ENCODE results near the gene LRIF1.
"Not testable (repeated sequence)": the region's sequence is repeated elsewhere in the genome, so short reads cannot be mapped to it uniquely, and the experiment has no call there.

Gene LRIF1

DNA sequence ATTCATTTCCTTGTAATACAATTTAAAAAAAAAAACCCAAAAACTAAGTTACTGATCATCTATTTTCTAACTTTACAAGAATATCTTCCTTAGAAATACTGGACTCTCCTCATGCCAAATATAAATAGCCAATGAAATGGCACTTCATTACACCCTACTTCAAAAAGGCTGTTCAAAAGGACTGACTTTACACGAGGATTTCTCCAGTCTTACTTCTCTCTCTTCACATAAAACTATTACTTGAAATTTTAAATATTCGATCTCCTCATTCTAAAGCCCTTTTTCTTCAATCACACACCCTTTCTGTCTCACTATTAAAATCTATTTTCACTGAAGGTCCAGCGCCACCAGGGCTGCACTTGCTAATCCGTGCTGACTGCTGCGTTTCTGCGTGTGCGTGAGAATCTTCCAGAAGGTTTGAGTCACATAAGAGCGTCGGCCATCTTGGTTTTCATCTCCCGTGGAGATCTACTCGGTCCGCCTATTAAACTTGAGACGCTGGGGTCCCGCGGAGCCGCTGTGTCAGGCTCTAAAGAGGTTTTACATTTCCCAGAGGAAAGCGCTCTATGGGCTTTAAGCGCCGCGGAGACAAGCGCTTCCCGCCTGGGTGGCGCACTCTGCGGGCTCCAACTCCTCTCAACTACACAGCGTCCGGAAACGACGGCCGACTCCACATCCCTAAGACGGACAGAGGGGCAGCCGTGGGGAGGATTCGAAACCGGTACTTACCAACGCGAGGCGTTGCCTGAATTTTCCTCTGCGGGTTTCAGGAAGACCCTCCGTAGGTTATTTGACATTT is 631 bp downstream of the LRIF1 start:
- Mint-ChIP-seq H3K27ac (peak overlapping the region; percentile 99), H3K4me3 (peak overlapping the region; percentile 85), H3K9me3 (peaks cover 72% of the 10 kb centered on the region), H3K36me3 (ENCODE audit: low read depth) (peaks cover 62% of the 10 kb centered on the region), H3K27me3 (peaks cover 18% of the 10 kb centered on the region), H3K4me1 (ENCODE audit: low read depth) (peaks cover 31% of the 10 kb centered on the region)
- intact Hi-C loops (cut with micrococcal nuclease), result loop anchor here (5.0 to 10.0 kb wide), 3 partner anchors 48 to 338 kb away; partner anchors contain the start of gene CD53

GRCh38 chr1:110961902-110962301 is 1.8 kb downstream of the LRIF1 start:
- intact Hi-C loops (cut with micrococcal nuclease), result loop anchor here (5.0 to 10.0 kb wide), 3 partner anchors 47 to 337 kb away; partner anchors contain the start of gene CD53
- H3K4me3 Mint-ChIP-seq, result no peak overlapping the region
- peaks cover 62% of the 10 kb centered on the region for H3K36me3 Mint-ChIP-seq (ENCODE audit: low read depth)
- H3K27me3 Mint-ChIP-seq, result peaks cover 15% of the 10 kb centered on the region
- H3K4me1 Mint-ChIP-seq (ENCODE audit: low read depth), result peaks cover 31% of the 10 kb centered on the region
- peaks cover 60% of the 10 kb centered on the region for H3K9me3 Mint-ChIP-seq
- H3K27ac Mint-ChIP-seq, result no peak overlapping the region

GRCh38 chr1:110960777-110961420 is 2.8 kb downstream of the LRIF1 start:
- Mint-ChIP-seq H3K27ac (no peak overlapping the region), H3K36me3 (ENCODE audit: low read depth) (peaks cover 61% of the 10 kb centered on the region), H3K9me3 (peaks cover 50% of the 10 kb centered on the region), H3K27me3 (peaks cover 6% of the 10 kb centered on the region), H3K4me1 (ENCODE audit: low read depth) (peaks cover 31% of the 10 kb centered on the region), H3K4me3 (no peak overlapping the region)
- intact Hi-C loops (cut with micrococcal nuclease), result loop anchor here (5.0 to 10.0 kb wide), 3 partner anchors 46 to 336 kb away; partner anchors contain the start of gene CD53

- Mint-ChIP-seq H3K4me3 (no peak overlapping the region), H3K4me1 (ENCODE audit: low read depth) (peaks cover 15% of the 10 kb centered on the region), H3K27me3 (no peaks in the 10 kb centered on the region), H3K27ac (no peak overlapping the region), H3K36me3 (ENCODE audit: low read depth) (peaks cover 37% of the 10 kb centered on the region), H3K9me3 (peaks cover 33% of the 10 kb centered on the region)
- intact Hi-C loops (cut with micrococcal nuclease), result no loop called here
Observed at GRCh38 chr1:110957798-110958197, 5.9 kb downstream of the LRIF1 start.

GRCh38 chr1:110956586-110956985 is 7.1 kb downstream of the LRIF1 start:
- Mint-ChIP-seq H3K4me3 (no peak overlapping the region), H3K36me3 (ENCODE audit: low read depth) (peaks cover 39% of the 10 kb centered on the region), H3K4me1 (ENCODE audit: low read depth) (peaks cover 14% of the 10 kb centered on the region), H3K27ac (no peak overlapping the region), H3K27me3 (no peaks in the 10 kb centered on the region), H3K9me3 (peaks cover 35% of the 10 kb centered on the region)
- intact Hi-C loops (cut with micrococcal nuclease), result no loop called here

DNA sequence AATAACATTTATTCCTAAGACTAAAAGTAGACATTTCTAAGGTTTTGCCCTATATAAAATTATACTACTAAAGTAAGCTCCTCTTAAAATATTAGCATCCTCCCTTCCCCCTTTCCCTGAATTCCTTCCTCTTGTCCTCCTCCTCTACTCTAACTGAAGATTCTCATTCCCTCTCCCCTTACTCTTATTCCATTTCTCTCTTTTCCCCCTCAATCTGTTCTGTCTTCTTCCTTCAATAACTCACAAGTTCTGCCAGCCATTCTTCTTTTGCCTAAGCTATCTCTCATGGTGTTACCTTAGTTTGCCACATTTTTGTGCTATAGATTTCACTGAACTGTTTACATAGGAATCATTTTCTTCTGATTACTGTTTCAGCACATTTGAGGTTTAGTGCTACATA is 10.7 kb downstream of the LRIF1 start:
- H3K4me1 Mint-ChIP-seq (ENCODE audit: low read depth), result no peaks in the 10 kb centered on the region
- H3K27ac Mint-ChIP-seq, result no peak overlapping the region
- peaks cover 54% of the 10 kb centered on the region for H3K36me3 Mint-ChIP-seq (ENCODE audit: low read depth)
- H3K27me3 Mint-ChIP-seq, result no peaks in the 10 kb centered on the region
- no peak overlapping the region for H3K4me3 Mint-ChIP-seq
- intact Hi-C loops (cut with micrococcal nuclease), result no loop called here
- H3K9me3 Mint-ChIP-seq, result peaks cover 47% of the 10 kb centered on the region

GRCh38 chr1:110952031-110952430 is 11.7 kb downstream of the LRIF1 start:
- Mint-ChIP-seq H3K4me1 (ENCODE audit: low read depth) (no peaks in the 10 kb centered on the region), H3K36me3 (ENCODE audit: low read depth) (peaks cover 62% of the 10 kb centered on the region), H3K9me3 (peaks cover 52% of the 10 kb centered on the region), H3K27me3 (no peaks in the 10 kb centered on the region), H3K4me3 (no peak overlapping the region), H3K27ac (no peak overlapping the region)
- intact Hi-C loops (cut with micrococcal nuclease), result no loop called here

GRCh38 chr1:110951161-110951560 is 12.6 kb downstream of the LRIF1 start:
- Mint-ChIP-seq H3K36me3 (ENCODE audit: low read depth) (peaks cover 70% of the 10 kb centered on the region), H3K27ac (no peak overlapping the region), H3K27me3 (no peaks in the 10 kb centered on the region), H3K9me3 (peaks cover 58% of the 10 kb centered on the region), H3K4me3 (no peak overlapping the region), H3K4me1 (ENCODE audit: low read depth) (no peaks in the 10 kb centered on the region)
- intact Hi-C loops (cut with micrococcal nuclease), result no loop called here

DNA sequence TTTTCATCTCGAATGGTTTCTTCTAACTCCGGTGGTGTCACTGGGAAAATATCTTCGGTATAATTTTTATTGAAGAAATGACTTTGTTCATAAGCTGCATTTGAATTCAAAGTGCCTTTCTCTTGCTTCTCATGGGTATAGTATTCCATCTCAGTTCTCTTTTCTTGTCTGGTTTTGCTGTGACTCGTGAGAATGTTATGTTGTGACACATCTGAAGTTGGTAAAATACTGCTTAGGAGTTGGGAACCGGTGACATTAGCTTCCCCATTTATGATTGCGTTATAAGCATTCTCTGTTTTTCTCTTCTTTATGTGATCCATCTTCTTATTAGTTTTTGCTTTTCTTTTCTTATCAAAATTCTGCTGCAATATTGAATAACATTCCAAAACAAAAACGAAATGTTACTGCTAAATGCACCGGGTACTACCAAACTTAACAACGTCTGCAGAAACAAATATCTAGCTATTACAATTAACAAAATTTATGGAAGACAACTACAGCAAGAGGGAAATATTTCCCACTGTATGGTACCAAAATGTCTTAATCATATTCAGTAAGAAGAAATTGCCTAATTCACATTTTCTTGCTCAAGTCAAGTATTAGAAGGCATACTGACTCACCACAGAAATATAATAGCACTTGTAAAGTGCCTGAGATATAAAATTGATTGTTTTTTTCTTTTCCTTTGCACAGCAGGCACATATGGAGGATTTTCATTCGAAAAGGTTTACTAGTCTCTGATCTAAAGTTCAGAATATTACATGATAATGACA is 15.5 kb downstream of the LRIF1 start:
- no peak overlapping the region for H3K27ac Mint-ChIP-seq
- no peaks in the 10 kb centered on the region for H3K4me1 Mint-ChIP-seq (ENCODE audit: low read depth)
- no peak overlapping the region for H3K4me3 Mint-ChIP-seq
- H3K36me3 Mint-ChIP-seq (ENCODE audit: low read depth), result peaks cover 75% of the 10 kb centered on the region
- no peaks in the 10 kb centered on the region for H3K27me3 Mint-ChIP-seq
- peaks cover 54% of the 10 kb centered on the region for H3K9me3 Mint-ChIP-seq
- intact Hi-C loops (cut with micrococcal nuclease), result no loop called here

- H3K36me3 Mint-ChIP-seq (ENCODE audit: low read depth), result peaks cover 49% of the 10 kb centered on the region
- H3K4me1 Mint-ChIP-seq (ENCODE audit: low read depth), result no peaks in the 10 kb centered on the region
- no peaks in the 10 kb centered on the region for H3K27me3 Mint-ChIP-seq
- intact Hi-C loops (cut with micrococcal nuclease), result no loop called here
- H3K9me3 Mint-ChIP-seq, result peaks cover 31% of the 10 kb centered on the region
- H3K27ac Mint-ChIP-seq, result no peak overlapping the region
- no peak overlapping the region for H3K4me3 Mint-ChIP-seq
Observed at GRCh38 chr1:110945626-110946025, 18.1 kb downstream of the LRIF1 start.

DNA sequence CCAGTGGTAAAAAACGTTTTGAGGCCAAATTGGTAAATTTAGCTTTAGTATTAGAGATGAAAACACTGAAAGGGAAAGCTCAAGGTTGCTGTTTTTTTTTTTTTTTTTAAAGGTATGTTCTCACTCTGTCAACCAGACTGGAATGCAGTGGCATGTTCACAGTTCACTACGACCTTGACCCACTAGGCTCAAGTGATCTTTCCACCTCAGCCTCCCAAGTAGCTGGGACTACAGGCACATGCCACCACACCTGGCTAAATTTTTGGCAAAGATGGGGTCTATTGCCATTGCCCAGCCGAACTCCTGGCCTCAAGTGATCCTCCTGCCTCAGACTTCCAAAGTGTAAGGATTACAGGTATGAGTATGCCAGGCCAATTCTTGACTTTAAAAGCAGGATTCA is 18.9 kb downstream of the LRIF1 start:
- intact Hi-C loops (cut with micrococcal nuclease), result no loop called here
- H3K27ac Mint-ChIP-seq, result no peak overlapping the region

GRCh38 chr1:110936567-110936966 is 27.2 kb downstream of the LRIF1 start:
- Mint-ChIP-seq H3K9me3 (peaks cover 56% of the 10 kb centered on the region), H3K36me3 (ENCODE audit: low read depth) (no peaks in the 10 kb centered on the region), H3K27me3 (peaks cover 1% of the 10 kb centered on the region), H3K4me3 (no peak overlapping the region), H3K4me1 (ENCODE audit: low read depth) (no peaks in the 10 kb centered on the region), H3K27ac (no peak overlapping the region)
- intact Hi-C loops (cut with micrococcal nuclease), result no loop called here

More for the DNA sequence above, 18.9 kb downstream of the LRIF1 start:
- H3K27me3 Mint-ChIP-seq, result no peaks in the 10 kb centered on the region
- H3K4me3 Mint-ChIP-seq, result no peak overlapping the region
- H3K36me3 Mint-ChIP-seq (ENCODE audit: low read depth), result peaks cover 41% of the 10 kb centered on the region
- H3K9me3 Mint-ChIP-seq, result peaks cover 27% of the 10 kb centered on the region
- H3K4me1 Mint-ChIP-seq (ENCODE audit: low read depth), result no peaks in the 10 kb centered on the region

- H3K36me3 Mint-ChIP-seq (ENCODE audit: low read depth); H3K4me1 Mint-ChIP-seq (ENCODE audit: low read depth); H3K27ac Mint-ChIP-seq; H3K4me3 Mint-ChIP-seq; intact Hi-C loops (cut with micrococcal nuclease); H3K27me3 Mint-ChIP-seq: not testable (repeated sequence)
- H3K9me3 Mint-ChIP-seq, result peaks cover 24% of the 10 kb centered on the region
Observed at GRCh38 chr1:110931097-110931496, 32.6 kb downstream of the LRIF1 start.

DNA sequence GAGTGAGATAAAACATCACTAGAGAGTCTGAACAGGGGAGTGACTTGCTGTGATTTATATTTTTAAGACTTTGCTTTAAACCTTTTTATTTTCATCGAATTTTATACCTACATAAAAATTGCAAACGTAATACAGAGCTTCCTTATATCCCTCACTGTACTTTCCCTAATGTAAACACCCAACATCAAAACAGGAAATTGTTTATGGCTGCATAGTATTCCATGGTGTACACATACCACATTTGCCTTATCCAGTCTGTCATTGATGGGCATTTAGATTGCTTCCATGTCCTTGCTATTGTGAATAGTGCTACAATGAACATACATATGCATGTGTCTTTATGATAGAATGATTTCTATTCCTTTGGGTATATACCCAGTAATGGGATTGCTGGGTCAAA is 34.8 kb downstream of the LRIF1 start:
- intact Hi-C loops (cut with micrococcal nuclease), result no loop called here
- Mint-ChIP-seq H3K4me1 (ENCODE audit: low read depth) (no peaks in the 10 kb centered on the region), H3K36me3 (ENCODE audit: low read depth) (no peaks in the 10 kb centered on the region)

More for the DNA sequence above, 34.8 kb downstream of the LRIF1 start:
- H3K27me3 Mint-ChIP-seq, result peaks cover 3% of the 10 kb centered on the region
- H3K27ac Mint-ChIP-seq, result no peak overlapping the region
- no peak overlapping the region for H3K4me3 Mint-ChIP-seq
- H3K9me3 Mint-ChIP-seq, result peaks cover 6% of the 10 kb centered on the region

Data from dendritic cell treated with granulocyte-macrophage colony-stimulating factor and Interleukin-4, amounts not matched to agents 40 ng/mL and 50 ng/mL, for 4 days (primary cell).